ENCODE results near the gene FBLN2.
A peak's percentile ranks its signal among the peaks of the same experiment; 100 is the strongest.

FBLN2 gene

GRCh38 chr3:13547591-13548371 is 1.1 kb upstream of the FBLN2 start:
- H3K27ac ChIP-seq (ENCODE audit: insufficient read depth, low read depth, low read length, poor library complexity, severe bottlenecking): no peak overlapping the region
- no peaks in the 10 kb centered on the region for H3K9me3 ChIP-seq (ENCODE audit: control insufficient read depth, low read length)
- peaks cover 25% of the 10 kb centered on the region for H3K27me3 ChIP-seq (ENCODE audit: control insufficient read depth, insufficient read depth, low read length, poor library complexity, severe bottlenecking)
- 81 to 82% methylated on average over 10 of the region's 10 CpGs for WGBS, 2 experiments
- no peaks in the 10 kb centered on the region for H3K36me3 ChIP-seq (ENCODE audit: control insufficient read depth, insufficient read depth, low read length)
- H3K4me1 ChIP-seq (ENCODE audit: control insufficient read depth, insufficient read depth, low read length): peaks cover 11% of the 10 kb centered on the region
- H3K4me3 ChIP-seq (ENCODE audit: insufficient read depth, low read depth, low read length): no peak overlapping the region

- H3K27ac ChIP-seq (ENCODE audit: insufficient read depth, low read depth, low read length, poor library complexity, severe bottlenecking): no peak overlapping the region
- H3K9me3 ChIP-seq (ENCODE audit: control insufficient read depth, low read length): no peaks in the 10 kb centered on the region
- peak overlapping the region; percentile 29 for H3K4me3 ChIP-seq (ENCODE audit: insufficient read depth, low read depth, low read length)
- 87% methylated on average over 18 of the region's 18 CpGs for WGBS, 2 experiments
- peaks cover 11% of the 10 kb centered on the region for H3K4me1 ChIP-seq (ENCODE audit: control insufficient read depth, insufficient read depth, low read length)
- H3K27me3 ChIP-seq (ENCODE audit: control insufficient read depth, insufficient read depth, low read length, poor library complexity, severe bottlenecking): peaks cover 25% of the 10 kb centered on the region
- no peaks in the 10 kb centered on the region for H3K36me3 ChIP-seq (ENCODE audit: control insufficient read depth, insufficient read depth, low read length)
These were observed 898 bp downstream of the FBLN2 start for GRCh38 chr3:13549623-13550422.

- Histone ChIP-seq H3K4me3 (ENCODE audit: insufficient read depth, low read depth, low read length) (no peak overlapping the region), H3K4me1 (ENCODE audit: control insufficient read depth, insufficient read depth, low read length) (peaks cover 11% of the 10 kb centered on the region), H3K9me3 (ENCODE audit: control insufficient read depth, low read length) (no peaks in the 10 kb centered on the region), H3K36me3 (ENCODE audit: control insufficient read depth, insufficient read depth, low read length) (no peaks in the 10 kb centered on the region), H3K27ac (ENCODE audit: insufficient read depth, low read depth, low read length, poor library complexity, severe bottlenecking) (no peak overlapping the region), H3K27me3 (ENCODE audit: control insufficient read depth, insufficient read depth, low read length, poor library complexity, severe bottlenecking) (peaks cover 25% of the 10 kb centered on the region)
- WGBS, 2 experiments: 89 to 94% methylated on average over 2 of the region's 2 CpGs
These were observed 1.4 kb downstream of the FBLN2 start for GRCh38 chr3:13550423-13550690.

GRCh38 chr3:13550791-13551360 is 2.0 kb downstream of the FBLN2 start:
- WGBS, 2 experiments: 87 to 88% methylated on average over 13 of the region's 13 CpGs
- Histone ChIP-seq H3K27ac (ENCODE audit: insufficient read depth, low read depth, low read length, poor library complexity, severe bottlenecking) (no peak overlapping the region), H3K4me3 (ENCODE audit: insufficient read depth, low read depth, low read length) (no peak overlapping the region), H3K4me1 (ENCODE audit: control insufficient read depth, insufficient read depth, low read length) (peaks cover 12% of the 10 kb centered on the region), H3K9me3 (ENCODE audit: control insufficient read depth, low read length) (no peaks in the 10 kb centered on the region), H3K27me3 (ENCODE audit: control insufficient read depth, insufficient read depth, low read length, poor library complexity, severe bottlenecking) (peaks cover 25% of the 10 kb centered on the region), H3K36me3 (ENCODE audit: control insufficient read depth, insufficient read depth, low read length) (no peaks in the 10 kb centered on the region)

GRCh38 chr3:13552857-13553652 is 4.1 kb downstream of the FBLN2 start:
- WGBS, 2 experiments: 89 to 91% methylated on average over 28 of the region's 28 CpGs
- Histone ChIP-seq H3K9me3 (ENCODE audit: control insufficient read depth, low read length) (no peaks in the 10 kb centered on the region), H3K4me3 (ENCODE audit: insufficient read depth, low read depth, low read length) (no peak overlapping the region), H3K36me3 (ENCODE audit: control insufficient read depth, insufficient read depth, low read length) (no peaks in the 10 kb centered on the region), H3K27ac (ENCODE audit: insufficient read depth, low read depth, low read length, poor library complexity, severe bottlenecking) (no peak overlapping the region), H3K4me1 (ENCODE audit: control insufficient read depth, insufficient read depth, low read length) (peaks cover 20% of the 10 kb centered on the region), H3K27me3 (ENCODE audit: control insufficient read depth, insufficient read depth, low read length, poor library complexity, severe bottlenecking) (peaks cover 24% of the 10 kb centered on the region)

GRCh38 chr3:13553686-13554085 is 4.8 kb downstream of the FBLN2 start:
- WGBS, 2 experiments: 82 to 85% methylated on average over 12 of the region's 12 CpGs
- no peak overlapping the region for H3K4me3 ChIP-seq (ENCODE audit: insufficient read depth, low read depth, low read length)

GRCh38 chr3:13555753-13556152 is 6.8 kb downstream of the FBLN2 start:
- Histone ChIP-seq H3K9me3 (ENCODE audit: control insufficient read depth, low read length) (no peaks in the 10 kb centered on the region), H3K4me1 (ENCODE audit: control insufficient read depth, insufficient read depth, low read length) (peaks cover 20% of the 10 kb centered on the region), H3K4me3 (ENCODE audit: insufficient read depth, low read depth, low read length) (no peak overlapping the region), H3K27ac (ENCODE audit: insufficient read depth, low read depth, low read length, poor library complexity, severe bottlenecking) (no peak overlapping the region), H3K36me3 (ENCODE audit: control insufficient read depth, insufficient read depth, low read length) (no peaks in the 10 kb centered on the region), H3K27me3 (ENCODE audit: control insufficient read depth, insufficient read depth, low read length, poor library complexity, severe bottlenecking) (no peaks in the 10 kb centered on the region)
- WGBS, 2 experiments: 89 to 90% methylated on average over 11 of the region's 11 CpGs

More at GRCh38 chr3:13553686-13554085, 4.8 kb downstream of the FBLN2 start:
- Histone ChIP-seq H3K4me1 (ENCODE audit: control insufficient read depth, insufficient read depth, low read length) (peaks cover 20% of the 10 kb centered on the region), H3K9me3 (ENCODE audit: control insufficient read depth, low read length) (no peaks in the 10 kb centered on the region), H3K27me3 (ENCODE audit: control insufficient read depth, insufficient read depth, low read length, poor library complexity, severe bottlenecking) (peaks cover 18% of the 10 kb centered on the region), H3K27ac (ENCODE audit: insufficient read depth, low read depth, low read length, poor library complexity, severe bottlenecking) (no peak overlapping the region), H3K36me3 (ENCODE audit: control insufficient read depth, insufficient read depth, low read length) (no peaks in the 10 kb centered on the region)

GRCh38 chr3:13556207-13556606 is 7.3 kb downstream of the FBLN2 start:
- Histone ChIP-seq H3K36me3 (ENCODE audit: control insufficient read depth, insufficient read depth, low read length) (no peaks in the 10 kb centered on the region), H3K4me1 (ENCODE audit: control insufficient read depth, insufficient read depth, low read length) (peaks cover 20% of the 10 kb centered on the region), H3K27me3 (ENCODE audit: control insufficient read depth, insufficient read depth, low read length, poor library complexity, severe bottlenecking) (no peaks in the 10 kb centered on the region), H3K9me3 (ENCODE audit: control insufficient read depth, low read length) (no peaks in the 10 kb centered on the region), H3K27ac (ENCODE audit: insufficient read depth, low read depth, low read length, poor library complexity, severe bottlenecking) (peak overlapping the region; percentile 76), H3K4me3 (ENCODE audit: insufficient read depth, low read depth, low read length) (no peak overlapping the region)
- 24 to 33% methylated on average over 4 to 6 of the region's 6 CpGs for WGBS, 2 experiments

- WGBS, 2 experiments: 46 to 56% methylated on average over 6 of the region's 6 CpGs
These were observed 8.0 kb downstream of the FBLN2 start for GRCh38 chr3:13556917-13557316.

More at GRCh38 chr3:13556917-13557316, 8.0 kb downstream of the FBLN2 start:
- H3K27ac ChIP-seq (ENCODE audit: insufficient read depth, low read depth, low read length, poor library complexity, severe bottlenecking): peak overlapping the region; percentile 76
- H3K4me1 ChIP-seq (ENCODE audit: control insufficient read depth, insufficient read depth, low read length): peaks cover 20% of the 10 kb centered on the region
- H3K9me3 ChIP-seq (ENCODE audit: control insufficient read depth, low read length): no peaks in the 10 kb centered on the region
- no peaks in the 10 kb centered on the region for H3K36me3 ChIP-seq (ENCODE audit: control insufficient read depth, insufficient read depth, low read length)
- H3K27me3 ChIP-seq (ENCODE audit: control insufficient read depth, insufficient read depth, low read length, poor library complexity, severe bottlenecking): no peaks in the 10 kb centered on the region
- H3K4me3 ChIP-seq (ENCODE audit: insufficient read depth, low read depth, low read length): no peak overlapping the region

All from ectodermal cell (in vitro differentiated cells).